Esophagus muscularis mucosa (tissue), 4 donors: ENCODE results near the gene TMEM269. TPM values are rescaled to one million over a fixed set of nuclear protein-coding genes. Genes with fewer than 3 reads are reported as not detected.
A peak's percentile ranks its signal among the peaks of the same experiment; 100 is the strongest.
"Not testable (repeated sequence)": the region's sequence is repeated elsewhere in the genome, so short reads cannot be mapped to it uniquely, and the experiment has no call there.

Source experiments
- DNase-seq: peaks from one replicate; pipeline ENCODE4 v3.0.0-alpha.2; 2017; ENCODE audit errors: extremely low spot score
- H3K27ac ChIP-seq, 4 donors: fragments of 200-600 bp; sonication (generic); replicated peaks in 1 of 4; 1 replicate in 3 of 4; 2 replicates in 1 of 4; pipeline ENCODE4 v1.5.1; 2016 to 2019; ENCODE audit warnings: mild to moderate bottlenecking in 1 of 4
- H3K27me3 ChIP-seq, 4 donors: fragments of 200-600 bp; sonication (generic); one replicate each; pipeline versions ENCODE4 v1.5.1 to v1.6.0; 2016 to 2019
- H3K36me3 ChIP-seq, 4 donors: fragments of 200-600 bp; sonication (generic); one replicate each; pipeline ENCODE4 v1.5.1; 2016 to 2019
- H3K4me1 ChIP-seq, 4 donors: fragments of 200-600 bp; sonication (generic); one replicate each; pipeline ENCODE4 v1.5.1; 2016 to 2019
- H3K4me3 ChIP-seq, 4 donors: fragments of 200-600 bp; sonication (generic); 1 replicate in 2 of 4; 2 replicates in 2 of 4; pipeline ENCODE4 v1.5.1; 2016 to 2019; ENCODE audit warnings: mild to moderate bottlenecking in 4 of 4, moderate library complexity in 1 of 4
- H3K9me3 ChIP-seq, 4 donors: fragments of 200-600 bp; sonication (generic); 1 replicate in 3 of 4; 2 replicates in 1 of 4; pipeline ENCODE4 v1.5.1; 2016 to 2019
- CTCF ChIP-seq, 3 experiments: fragments of 200-600 bp in 2 of 3; fragments of 450-650 bp in 1 of 3; sonication (generic) in 2 of 3; IDR thresholded peaks; one replicate each; pipeline ENCODE4 v1.5.1; 2017 to 2019; ENCODE audit warnings: antibody characterized with exemption in 3 of 3, mild to moderate bottlenecking in 2 of 3, moderate library complexity in 1 of 3
- EP300 ChIP-seq: sonication (generic); formaldehyde crosslinking; IDR thresholded peaks from one replicate; pipeline ENCODE4 v1.6.1; 2017; ENCODE audit warnings: antibody characterized with exemption
- POLR2A ChIP-seq: fragments of 450-650 bp; IDR thresholded peaks from one replicate; pipeline ENCODE4 v1.6.1; 2017; ENCODE audit warnings: antibody characterized with exemption, moderate library complexity, mild to moderate bottlenecking, low read depth
- POLR2AphosphoS5 ChIP-seq, 2 donors: sonication (generic); formaldehyde crosslinking; IDR thresholded peaks; one replicate each; pipeline ENCODE4 v1.6.1; 2017; ENCODE audit warnings: antibody characterized with exemption in 2 of 2
- WGBS: methylation state at CpG from one replicate; pipeline ENCODE4 v1.1.5; 2018; 5-methylcytosine and 5-hydroxymethylcytosine counted together
- intact Hi-C: fragments of 100-400 bp; cut with DNase I; formaldehyde crosslinking; loops from one replicate; pipeline ENCODE4 v1.15.1; 2023
- total RNA-seq, 4 donors: library from RNA; depleted of rRNA; stranded (reverse); fragments of >200 nt; gene quantifications; one replicate each; pipeline versions ENCODE4 v1.1.0 to v1.2.1, GENCODE V29; 2016

TMEM269 gene
- total RNA-seq, 4 donors from 2014 or later, result 0.06 TPM; not detected in 3

GRCh38 chr1:42747125-42747524, 37.7 kb upstream of the TMEM269 start:
- peak; percentile 34 to 60 (median 47) for TF ChIP-seq CTCF (IDR thresholded peaks at IDR 0.05)
- TF ChIP-seq POLR2AphosphoS5 (IDR thresholded peaks at IDR 0.05), result no peak
- no peak for TF ChIP-seq POLR2A
- no peak for TF ChIP-seq EP300
- WGBS, result 61% methylated on average over 9 of the region's 14 CpGs
- Histone ChIP-seq H3K27ac (no peak overlapping the region), H3K27me3 (no peaks in the 10 kb centered on the region), H3K36me3 (peaks cover 22 to 59% (median 57%) of the 10 kb centered on the region in 4 donors), H3K4me1 (no peaks in the 10 kb centered on the region), H3K9me3 (no peaks in the 10 kb centered on the region), H3K4me3 (no peak overlapping the region)
- intact Hi-C loops, result no loop called here
- DNase-seq, result no peak

GRCh38 chr1:42748021-42748420, 36.8 kb upstream of the TMEM269 start:
- no peak overlapping the region for H3K4me3 ChIP-seq
- TF ChIP-seq EP300 (no peak), POLR2AphosphoS5 (IDR thresholded peaks at IDR 0.05) (no peak), CTCF (IDR thresholded peaks at IDR 0.05) (no peak), POLR2A (no peak)
- WGBS, result 87% methylated on average over 10 of the region's 10 CpGs
- DNase-seq, result no peak
- no peaks in the 10 kb centered on the region for H3K9me3 ChIP-seq
- intact Hi-C loops, result no loop called here
- H3K4me1 ChIP-seq, result no peaks in the 10 kb centered on the region
- no peak overlapping the region for H3K27ac ChIP-seq
- peaks cover 22 to 68% (median 66%) of the 10 kb centered on the region in 4 donors for H3K36me3 ChIP-seq
- no peaks in the 10 kb centered on the region for H3K27me3 ChIP-seq

GRCh38 chr1:42748461-42749410, 36.1 kb upstream of the TMEM269 start:
- H3K4me1 ChIP-seq, result no peaks in the 10 kb centered on the region
- peaks cover 26 to 75% (median 73%) of the 10 kb centered on the region in 4 donors for H3K36me3 ChIP-seq
- no peaks in the 10 kb centered on the region for H3K27me3 ChIP-seq
- H3K4me3 ChIP-seq, result no peak overlapping the region
- WGBS, result 88% methylated on average over 12 of the region's 14 CpGs
- H3K9me3 ChIP-seq, result no peaks in the 10 kb centered on the region
- intact Hi-C loops, result no loop called here
- TF ChIP-seq CTCF (IDR thresholded peaks at IDR 0.05), result no peak
- no peak for TF ChIP-seq POLR2AphosphoS5 (IDR thresholded peaks at IDR 0.05)
- TF ChIP-seq EP300, result no peak
- TF ChIP-seq POLR2A, result no peak
- no peak overlapping the region for H3K27ac ChIP-seq
- DNase-seq, result no peak

GRCh38 chr1:42750041-42750440, 34.8 kb upstream of the TMEM269 start:
- intact Hi-C loops, result no loop called here

GRCh38 chr1:42751511-42752070, 33.2 kb upstream of the TMEM269 start:
- DNase-seq, result not testable (repeated sequence)

More at GRCh38 chr1:42750041-42750440, 34.8 kb upstream of the TMEM269 start:
- DNase-seq, result no peak
- WGBS, result 91% methylated on average over 11 of the region's 12 CpGs
- H3K36me3 ChIP-seq, result peaks cover 39 to 88% (median 86%) of the 10 kb centered on the region in 4 donors
- H3K9me3 ChIP-seq, result no peaks in the 10 kb centered on the region
- no peak overlapping the region for H3K4me3 ChIP-seq
- no peak overlapping the region for H3K27ac ChIP-seq
- H3K27me3 ChIP-seq, result no peaks in the 10 kb centered on the region
- TF ChIP-seq EP300 (no peak), POLR2A (no peak), CTCF (IDR thresholded peaks at IDR 0.05) (no peak), POLR2AphosphoS5 (IDR thresholded peaks at IDR 0.05) (no peak)
- no peaks in the 10 kb centered on the region for H3K4me1 ChIP-seq

More at GRCh38 chr1:42751511-42752070, 33.2 kb upstream of the TMEM269 start:
- H3K36me3 ChIP-seq, result peaks cover 52 to 94% (median 91%) of the 10 kb centered on the region in 4 donors
- H3K27ac ChIP-seq, H3K4me1 ChIP-seq, H3K9me3 ChIP-seq, H3K27me3 ChIP-seq, H3K4me3 ChIP-seq, intact Hi-C loops: not testable (repeated sequence)
- 90% methylated on average over 8 of the region's 8 CpGs for WGBS
